H1 (cell line): ENCODE data around the gene MEGF11. TPM values are rescaled to one million over a fixed set of nuclear protein-coding genes. Genes with fewer than 3 reads are reported as not detected.

Experiments used
- HDAC6 ChIP-seq: IDR thresholded peaks from one replicate; pipeline ENCODE4 v1.7.1; 2012; ENCODE audit warnings: low read depth, mild to moderate bottlenecking, inconsistent platforms, low read length, moderate library complexity
- polyA plus RNA-seq, 7 experiments: library from polyadenylated mRNA; depleted of rRNA in 3 of 7; stranded (reverse) in 5 of 7; unstranded in 2 of 7; fragments of >200 nt in 5 of 7; fragments of 200-250 nt in 2 of 7; gene quantifications; 1 replicate in 5 of 7; 2 replicates in 1 of 7; 4 replicates in 1 of 7; pipeline versions ENCODE4 v1.2.1 to v1.2.3, GENCODE V29; 2011 to 2013; ENCODE audit warnings: missing spikeins in 2 of 7, mixed read lengths in 2 of 7
- total RNA-seq: library from RNA; stranded (reverse); fragmentation: NEBNext Ultra II Directional; extraction: Animal tissue kit (Norgen Biotek cat#: 25700); gene quantifications from 2 replicates; pipeline ENCODE4 v1.2.1, GENCODE V29; 2021

Gene MEGF11
- total and polyA plus RNA-seq, 2 of the 8 experiments (the other 6 are each of a cell fraction or from before 2014, with no cell fraction given), result 4.4 to 4.8 TPM

DNA sequence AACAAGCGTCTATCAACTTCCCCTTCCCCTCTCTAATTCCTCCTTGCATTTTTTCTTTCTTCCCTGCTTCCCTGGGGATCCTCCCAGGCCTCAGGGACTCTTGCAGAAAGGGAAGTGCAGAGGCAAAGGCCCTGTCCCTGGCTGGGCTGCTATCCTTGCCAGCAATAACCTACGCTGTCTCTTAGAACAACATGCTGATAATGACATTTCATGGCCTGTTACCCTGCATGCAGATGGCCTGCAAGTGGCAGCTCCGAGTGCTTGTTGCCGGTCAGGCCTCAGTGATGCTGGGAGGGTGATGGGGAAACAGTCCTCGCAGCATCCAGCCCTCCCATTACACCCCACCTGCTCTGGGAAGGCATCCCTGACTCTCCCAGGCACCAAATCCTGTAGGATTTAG, 216.7 kb downstream of the MEGF11 start (continued):
- TF ChIP-seq HDAC6, result no peak
